Measurements from ENCODE around the gene CLEC4G.

The CLEC4G gene

GRCh38 chr19:7678971-7679751 is 52.7 kb downstream of the CLEC4G start:
- POLR2A ChIA-PET: interaction anchor here (0.6 kb wide), 1 partner anchor 284 kb away, joined by 8 read pairs; no protein-coding TSS in a partner anchor
- CTCF ChIA-PET: interaction anchor here (0.7 to 2.4 kb wide), 9 partner anchors 11 to 312 kb away, joined by 3 to 10 read pairs (median 4); no protein-coding TSS in a partner anchor
- DNase-seq (ENCODE audit: extremely low spot score): peak; percentile 79
- peak; percentile 75 for TF ChIP-seq CTCF (IDR thresholded peaks at IDR 0.05; ENCODE audit: control extremely low read depth, extremely low read depth, low read depth, missing control alignments)
